ENCODE results near the gene PDE11A.

GRCh38 chr2:177582000-177582399 is 490.6 kb downstream of the PDE11A start:
- TF ChIP-seq CTCF (IDR thresholded peaks at IDR 0.05), result no peak
- TF ChIP-seq EP300 (IDR thresholded peaks at IDR 0.05), result no peak

Measured in tibial nerve (tissue), 4 donors.